ENCODE data around the gene LGALS14.

Gene LGALS14

GRCh38 chr19:39735688-39736087, 31.4 kb downstream of the LGALS14 start:
- TF ChIP-seq POU6F1 (CRISPR knock-in tag; IDR thresholded peaks at IDR 0.05; ENCODE audit: borderline replicate concordance, low read depth) = no peak
- no peak for TF ChIP-seq BACH2 (CRISPR knock-in tag; IDR thresholded peaks at IDR 0.05; ENCODE audit: borderline replicate concordance)
- no peak for TF ChIP-seq TSHZ2 (CRISPR knock-in tag; IDR thresholded peaks at IDR 0.05)
- TF ChIP-seq ZNF8 (CRISPR knock-in tag; IDR thresholded peaks at IDR 0.05) = no peak
- no peak for TF ChIP-seq TOX (CRISPR knock-in tag; IDR thresholded peaks at IDR 0.05; ENCODE audit: borderline replicate concordance)
- ATAC-seq = no peak

GRCh38 chr19:39736088-39736487, 31.8 kb downstream of the LGALS14 start:
- TF ChIP-seq ZNF70 (CRISPR knock-in tag; IDR thresholded peaks at IDR 0.05) (no peak), TSHZ2 (CRISPR knock-in tag; IDR thresholded peaks at IDR 0.05) (no peak), CSDC2 (CRISPR knock-in tag; IDR thresholded peaks at IDR 0.05) (no peak), ISL1 (CRISPR knock-in tag; IDR thresholded peaks at IDR 0.05) (no peak), SNAI2 (CRISPR knock-in tag; IDR thresholded peaks at IDR 0.05) (no peak), GLIS3 (CRISPR knock-in tag; IDR thresholded peaks at IDR 0.05) (no peak), POU6F1 (CRISPR knock-in tag; IDR thresholded peaks at IDR 0.05; ENCODE audit: borderline replicate concordance, low read depth) (no peak), PATZ1 (CRISPR knock-in tag; IDR thresholded peaks at IDR 0.05; ENCODE audit: borderline replicate concordance) (no peak), ZFP30 (CRISPR knock-in tag; IDR thresholded peaks at IDR 0.05) (no peak), ESRRG (CRISPR knock-in tag; IDR thresholded peaks at IDR 0.05) (no peak), PPARA (CRISPR knock-in tag; IDR thresholded peaks at IDR 0.05; ENCODE audit: borderline replicate concordance) (no peak), ZC3H10 (CRISPR knock-in tag; IDR thresholded peaks at IDR 0.05) (no peak), OSR1 (CRISPR knock-in tag; IDR thresholded peaks at IDR 0.05) (no peak), TCF4 (CRISPR knock-in tag; IDR thresholded peaks at IDR 0.05; ENCODE audit: borderline replicate concordance) (no peak), BACH2 (CRISPR knock-in tag; IDR thresholded peaks at IDR 0.05; ENCODE audit: borderline replicate concordance) (no peak), ARNTL (CRISPR knock-in tag; IDR thresholded peaks at IDR 0.05; ENCODE audit: borderline replicate concordance, low read depth) (no peak), ZNF565 (CRISPR knock-in tag; conservative IDR thresholded peaks at IDR 0.05; ENCODE audit: low read depth) (no peak), ZFP3 (CRISPR knock-in tag; IDR thresholded peaks at IDR 0.05) (no peak)
- TF ChIP-seq, protein P1, sequence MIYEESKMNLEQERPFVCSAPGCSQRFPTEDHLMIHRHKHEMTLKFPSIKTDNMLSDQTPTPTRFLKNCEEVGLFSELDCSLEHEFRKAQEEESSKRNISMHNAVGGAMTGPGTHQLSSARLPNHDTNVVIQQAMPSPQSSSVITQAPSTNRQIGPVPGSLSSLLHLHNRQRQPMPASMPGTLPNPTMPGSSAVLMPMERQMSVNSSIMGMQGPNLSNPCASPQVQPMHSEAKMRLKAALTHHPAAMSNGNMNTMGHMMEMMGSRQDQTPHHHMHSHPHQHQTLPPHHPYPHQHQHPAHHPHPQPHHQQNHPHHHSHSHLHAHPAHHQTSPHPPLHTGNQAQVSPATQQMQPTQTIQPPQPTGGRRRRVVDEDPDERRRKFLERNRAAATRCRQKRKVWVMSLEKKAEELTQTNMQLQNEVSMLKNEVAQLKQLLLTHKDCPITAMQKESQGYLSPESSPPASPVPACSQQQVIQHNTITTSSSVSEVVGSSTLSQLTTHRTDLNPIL (CRISPR knock-in tag; IDR thresholded peaks at IDR 0.05; ENCODE audit: low read depth) = no peak
- TF ChIP-seq, protein P2, sequence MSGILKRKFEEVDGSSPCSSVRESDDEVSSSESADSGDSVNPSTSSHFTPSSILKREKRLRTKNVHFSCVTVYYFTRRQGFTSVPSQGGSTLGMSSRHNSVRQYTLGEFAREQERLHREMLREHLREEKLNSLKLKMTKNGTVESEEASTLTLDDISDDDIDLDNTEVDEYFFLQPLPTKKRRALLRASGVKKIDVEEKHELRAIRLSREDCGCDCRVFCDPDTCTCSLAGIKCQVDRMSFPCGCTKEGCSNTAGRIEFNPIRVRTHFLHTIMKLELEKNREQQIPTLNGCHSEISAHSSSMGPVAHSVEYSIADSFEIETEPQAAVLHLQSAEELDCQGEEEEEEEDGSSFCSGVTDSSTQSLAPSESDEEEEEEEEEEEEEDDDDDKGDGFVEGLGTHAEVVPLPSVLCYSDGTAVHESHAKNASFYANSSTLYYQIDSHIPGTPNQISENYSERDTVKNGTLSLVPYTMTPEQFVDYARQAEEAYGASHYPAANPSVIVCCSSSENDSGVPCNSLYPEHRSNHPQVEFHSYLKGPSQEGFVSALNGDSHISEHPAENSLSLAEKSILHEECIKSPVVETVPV (CRISPR knock-in tag; IDR thresholded peaks at IDR 0.05) = no peak
- no peak for ATAC-seq
